Measurements from ENCODE around the gene BDKRB1.

BDKRB1 gene

DNA sequence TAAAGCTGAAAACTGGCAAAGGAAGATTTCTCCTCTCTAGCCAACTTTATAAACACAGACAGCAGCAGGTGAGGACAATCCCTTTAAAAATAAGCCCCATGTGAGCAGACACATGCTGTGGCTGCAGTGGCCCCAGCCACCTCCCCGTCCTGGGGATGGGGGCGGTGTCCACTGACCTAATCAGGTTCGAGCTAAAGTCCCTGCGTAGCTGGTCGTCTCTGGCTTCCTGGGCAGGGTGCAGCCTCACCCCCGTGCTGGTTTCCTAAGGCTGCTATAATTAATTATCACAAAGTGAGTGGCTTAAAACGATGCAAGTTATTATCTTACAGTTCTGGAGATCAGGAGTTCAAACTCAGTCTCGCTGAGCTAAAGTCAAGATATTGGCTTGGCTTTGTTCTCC lies 1.0 kb downstream of the BDKRB1 start:
- no peaks in the 10 kb centered on the region for H3K36me3 ChIP-seq (replicated peaks; ENCODE audit: low read depth, low read length)
- H3K4me2 ChIP-seq (ENCODE audit: low read length) = no peak overlapping the region
- no peaks in the 10 kb centered on the region for H4K20me1 ChIP-seq (ENCODE audit: insufficient read depth, low read length)
- TF ChIP-seq, protein P1, sequence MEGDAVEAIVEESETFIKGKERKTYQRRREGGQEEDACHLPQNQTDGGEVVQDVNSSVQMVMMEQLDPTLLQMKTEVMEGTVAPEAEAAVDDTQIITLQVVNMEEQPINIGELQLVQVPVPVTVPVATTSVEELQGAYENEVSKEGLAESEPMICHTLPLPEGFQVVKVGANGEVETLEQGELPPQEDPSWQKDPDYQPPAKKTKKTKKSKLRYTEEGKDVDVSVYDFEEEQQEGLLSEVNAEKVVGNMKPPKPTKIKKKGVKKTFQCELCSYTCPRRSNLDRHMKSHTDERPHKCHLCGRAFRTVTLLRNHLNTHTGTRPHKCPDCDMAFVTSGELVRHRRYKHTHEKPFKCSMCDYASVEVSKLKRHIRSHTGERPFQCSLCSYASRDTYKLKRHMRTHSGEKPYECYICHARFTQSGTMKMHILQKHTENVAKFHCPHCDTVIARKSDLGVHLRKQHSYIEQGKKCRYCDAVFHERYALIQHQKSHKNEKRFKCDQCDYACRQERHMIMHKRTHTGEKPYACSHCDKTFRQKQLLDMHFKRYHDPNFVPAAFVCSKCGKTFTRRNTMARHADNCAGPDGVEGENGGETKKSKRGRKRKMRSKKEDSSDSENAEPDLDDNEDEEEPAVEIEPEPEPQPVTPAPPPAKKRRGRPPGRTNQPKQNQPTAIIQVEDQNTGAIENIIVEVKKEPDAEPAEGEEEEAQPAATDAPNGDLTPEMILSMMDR (IDR thresholded peaks at IDR 0.05; ENCODE audit: low read depth, low read length) = no peak
- no peak for TF ChIP-seq EZH2phosphoT487 (IDR thresholded peaks at IDR 0.05; ENCODE audit: low read depth)
- no peak overlapping the region for H2AFZ ChIP-seq (ENCODE audit: low read depth, low read length)
- no peaks in the 10 kb centered on the region for H3K4me1 ChIP-seq (ENCODE audit: low read length)
- no peak overlapping the region for H3K4me3 ChIP-seq (ENCODE audit: low read length)
- no peaks in the 10 kb centered on the region for H3K9me3 ChIP-seq (ENCODE audit: insufficient read depth, low read length)
- H3K27ac ChIP-seq (ENCODE audit: low read length) = no peak overlapping the region
- no peak overlapping the region for H3K9ac ChIP-seq (ENCODE audit: low read length)
- peaks cover 62% of the 10 kb centered on the region for H3K27me3 ChIP-seq (ENCODE audit: low read depth, low read length)
- no peaks in the 10 kb centered on the region for H3K79me2 ChIP-seq (ENCODE audit: low read length)

DNA sequence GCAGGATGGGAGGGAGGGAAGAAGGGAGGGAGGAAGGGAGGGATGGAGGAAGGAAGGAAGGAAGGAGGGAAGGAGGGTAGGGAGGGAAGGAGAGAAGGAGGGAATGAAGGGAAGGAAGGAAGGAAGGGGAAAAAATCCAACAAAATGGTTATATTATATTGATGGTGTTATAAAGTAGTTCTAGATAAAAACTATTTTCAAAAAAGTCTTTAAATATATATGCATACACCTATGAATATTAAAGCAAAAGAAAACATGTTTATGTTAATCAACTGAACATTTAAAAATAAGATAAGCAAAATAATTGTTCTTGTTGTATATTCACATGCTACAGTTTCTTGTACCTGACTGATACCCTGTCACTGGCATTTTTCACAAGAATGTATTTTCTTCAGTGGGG lies 1.9 kb downstream of the BDKRB1 start:
- Histone ChIP-seq H3K4me3 (ENCODE audit: low read length) (no peak overlapping the region), H3K9me3 (ENCODE audit: insufficient read depth, low read length) (no peaks in the 10 kb centered on the region), H3K4me1 (ENCODE audit: low read length) (no peaks in the 10 kb centered on the region), H3K9ac (ENCODE audit: low read length) (no peak overlapping the region), H2AFZ (ENCODE audit: low read depth, low read length) (no peak overlapping the region), H3K36me3 (replicated peaks; ENCODE audit: low read depth, low read length) (no peaks in the 10 kb centered on the region), H3K79me2 (ENCODE audit: low read length) (no peaks in the 10 kb centered on the region), H3K4me2 (ENCODE audit: low read length) (no peak overlapping the region), H4K20me1 (ENCODE audit: insufficient read depth, low read length) (no peaks in the 10 kb centered on the region), H3K27me3 (ENCODE audit: low read depth, low read length) (peaks cover 62% of the 10 kb centered on the region), H3K27ac (ENCODE audit: low read length) (no peak overlapping the region)
- TF ChIP-seq, protein P1 (IDR thresholded peaks at IDR 0.05; ENCODE audit: low read depth, low read length) = no peak

DNA sequence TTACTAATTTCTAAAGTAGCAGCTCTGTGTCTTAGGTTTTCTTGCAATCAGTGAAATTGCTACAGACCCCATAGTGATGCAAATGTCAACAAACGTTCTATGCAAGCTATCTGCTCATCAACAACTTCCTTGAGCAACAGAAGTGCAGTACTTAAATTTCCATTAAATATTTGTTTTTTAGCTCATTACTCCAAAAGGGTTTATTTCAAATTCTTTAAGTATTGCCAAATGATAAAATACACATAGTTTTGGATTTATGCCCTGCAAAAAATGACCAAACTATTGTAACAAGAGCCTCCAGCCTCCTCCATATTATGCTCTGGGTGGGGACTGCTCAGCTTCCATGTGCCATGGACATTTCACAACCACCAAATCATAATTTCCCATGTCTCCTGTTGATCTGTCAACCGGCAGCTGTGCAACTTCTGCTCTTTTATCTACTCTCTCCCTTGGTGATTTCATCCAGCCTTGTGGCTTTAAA lies 4.4 kb downstream of the BDKRB1 start:
- no peaks in the 10 kb centered on the region for H3K36me3 ChIP-seq (replicated peaks; ENCODE audit: low read depth, low read length)
- H3K9ac ChIP-seq (ENCODE audit: low read length) = no peak overlapping the region
- H3K27me3 ChIP-seq (ENCODE audit: low read depth, low read length) = peaks cover 52% of the 10 kb centered on the region
- TF ChIP-seq, protein P1 (IDR thresholded peaks at IDR 0.05; ENCODE audit: low read depth, low read length) = no peak
- no peak for TF ChIP-seq EZH2phosphoT487 (IDR thresholded peaks at IDR 0.05; ENCODE audit: low read depth)
- no peaks in the 10 kb centered on the region for H3K4me1 ChIP-seq (ENCODE audit: low read length)
- no peak overlapping the region for H3K4me2 ChIP-seq (ENCODE audit: low read length)
- H3K9me3 ChIP-seq (ENCODE audit: insufficient read depth, low read length) = no peaks in the 10 kb centered on the region
- H3K4me3 ChIP-seq (ENCODE audit: low read length) = no peak overlapping the region
- H3K27ac ChIP-seq (ENCODE audit: low read length) = no peak overlapping the region
- no peak overlapping the region for H2AFZ ChIP-seq (ENCODE audit: low read depth, low read length)
- no peaks in the 10 kb centered on the region for H3K79me2 ChIP-seq (ENCODE audit: low read length)
- no peaks in the 10 kb centered on the region for H4K20me1 ChIP-seq (ENCODE audit: insufficient read depth, low read length)

DNA sequence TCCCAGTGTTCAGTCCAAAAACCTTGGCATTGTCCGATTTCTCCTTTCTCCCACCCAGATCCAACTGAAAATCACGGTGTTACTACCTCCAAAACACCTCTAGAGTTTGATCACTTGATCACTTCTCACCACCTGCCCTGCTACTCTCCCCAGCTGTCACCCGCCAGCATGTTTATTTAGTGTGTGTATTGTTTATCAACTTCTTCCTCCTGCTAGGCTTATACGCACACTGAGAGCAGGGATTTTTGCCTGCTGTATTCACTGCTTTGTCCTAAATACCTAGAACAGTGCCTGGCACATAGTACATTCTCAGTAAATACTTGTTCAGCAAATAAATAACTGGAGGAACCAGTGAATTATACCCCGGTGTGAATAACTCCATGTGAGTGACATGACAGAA lies 5.0 kb downstream of the BDKRB1 start:
- TF ChIP-seq, protein P1 (IDR thresholded peaks at IDR 0.05; ENCODE audit: low read depth, low read length) = no peak
- no peak for TF ChIP-seq EZH2phosphoT487 (IDR thresholded peaks at IDR 0.05; ENCODE audit: low read depth)
- no peaks in the 10 kb centered on the region for H4K20me1 ChIP-seq (ENCODE audit: insufficient read depth, low read length)
- H2AFZ ChIP-seq (ENCODE audit: low read depth, low read length) = no peak overlapping the region
- H3K36me3 ChIP-seq (replicated peaks; ENCODE audit: low read depth, low read length) = no peaks in the 10 kb centered on the region
- H3K9me3 ChIP-seq (ENCODE audit: insufficient read depth, low read length) = no peaks in the 10 kb centered on the region
- no peak overlapping the region for H3K4me2 ChIP-seq (ENCODE audit: low read length)
- H3K79me2 ChIP-seq (ENCODE audit: low read length) = no peaks in the 10 kb centered on the region
- no peak overlapping the region for H3K4me3 ChIP-seq (ENCODE audit: low read length)
- no peaks in the 10 kb centered on the region for H3K4me1 ChIP-seq (ENCODE audit: low read length)
- H3K9ac ChIP-seq (ENCODE audit: low read length) = no peak overlapping the region
- no peak overlapping the region for H3K27ac ChIP-seq (ENCODE audit: low read length)
- H3K27me3 ChIP-seq (ENCODE audit: low read depth, low read length) = peaks cover 47% of the 10 kb centered on the region

All from OCI-LY3 (cell line).